Ramos (cell line): ENCODE results near the gene ATP9B.

Experiments used
- in situ Hi-C: fragments of 300-500 bp; cut with MboI; formaldehyde crosslinking; loops from one replicate; pipeline ENCODE4 v1.14.3; 2022; ENCODE audit warnings: low sequenced_read_pairs; ENCODE audit not compliant: unreplicated experiment

Gene ATP9B

GRCh38 chr18:79068937-79069716 is at the start of gene ATP9B:
TSS of gene ATP9B (plus strand) at chr18:79069394. CDS start at chr18:79069411, 17 bp downstream.
- in situ Hi-C loops: no loop called here

DNA sequence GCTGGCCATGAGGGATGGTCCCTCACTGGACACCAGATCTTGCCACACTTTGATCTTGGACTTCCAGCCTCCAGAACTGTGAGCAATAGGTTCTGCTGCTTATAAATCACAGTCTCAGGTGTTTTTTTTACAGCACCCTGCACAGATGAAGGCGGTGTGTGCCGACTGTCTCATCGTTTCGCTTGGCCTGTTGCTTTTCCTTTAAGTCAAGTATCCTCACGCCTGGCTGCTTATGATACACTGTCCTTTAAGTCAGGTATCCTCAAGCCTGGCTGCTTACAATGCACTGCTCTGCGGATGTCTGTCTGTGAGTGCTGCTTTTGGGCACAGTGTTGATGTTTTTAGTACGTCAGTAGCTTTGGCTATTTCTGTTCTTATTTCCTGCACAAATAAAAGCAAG is 49.3 kb upstream of the ATP9B start:
- in situ Hi-C loops: no loop called here

GRCh38 chr18:79022603-79023002 is 46.6 kb upstream of the ATP9B start:
- in situ Hi-C loops: no loop called here

- in situ Hi-C loops: no loop called here
Measured at GRCh38 chr18:79026491-79026890, 42.7 kb upstream of the ATP9B start.

DNA sequence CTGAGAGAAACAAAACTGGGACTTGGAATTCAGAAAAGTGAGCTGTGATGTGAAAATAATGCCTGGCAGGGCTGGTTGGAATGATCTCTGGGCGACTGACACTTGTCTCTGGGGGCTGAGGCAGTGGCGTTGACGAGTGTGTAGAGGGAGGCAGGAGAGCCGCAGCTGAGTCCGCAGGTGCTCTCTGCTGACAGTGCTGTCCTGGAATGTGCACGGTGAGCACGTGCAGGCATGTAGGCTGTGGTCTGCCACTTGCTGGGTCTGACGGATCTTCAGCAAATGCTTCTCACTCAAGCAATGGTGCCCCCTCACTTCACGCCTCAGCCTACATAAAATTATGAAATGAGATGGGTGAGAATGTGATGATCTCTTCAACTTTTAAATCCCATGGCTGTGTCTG is 38.5 kb upstream of the ATP9B start:
- in situ Hi-C loops: no loop called here

DNA sequence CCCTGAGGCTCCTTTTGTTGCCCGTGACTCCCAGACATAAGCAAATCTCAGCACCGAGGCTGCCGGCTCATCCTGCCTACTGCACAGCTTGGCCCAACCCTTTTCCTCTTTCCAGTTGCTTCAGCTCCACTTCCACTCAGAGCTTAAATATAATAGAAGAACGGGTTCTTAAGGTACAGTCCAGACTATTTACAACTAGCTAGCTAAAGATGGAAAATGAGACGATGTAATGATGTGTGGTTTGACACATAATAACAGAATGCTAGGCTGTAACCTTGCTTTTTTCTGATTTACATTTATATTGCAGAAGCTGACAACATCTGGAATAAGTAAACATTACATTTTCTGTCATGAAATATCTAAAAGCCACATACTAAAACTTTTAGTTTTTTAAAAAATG is 26.9 kb upstream of the ATP9B start:
- in situ Hi-C loops: no loop called here

GRCh38 chr18:79043288-79043687 is 25.9 kb upstream of the ATP9B start:
- in situ Hi-C loops: no loop called here

DNA sequence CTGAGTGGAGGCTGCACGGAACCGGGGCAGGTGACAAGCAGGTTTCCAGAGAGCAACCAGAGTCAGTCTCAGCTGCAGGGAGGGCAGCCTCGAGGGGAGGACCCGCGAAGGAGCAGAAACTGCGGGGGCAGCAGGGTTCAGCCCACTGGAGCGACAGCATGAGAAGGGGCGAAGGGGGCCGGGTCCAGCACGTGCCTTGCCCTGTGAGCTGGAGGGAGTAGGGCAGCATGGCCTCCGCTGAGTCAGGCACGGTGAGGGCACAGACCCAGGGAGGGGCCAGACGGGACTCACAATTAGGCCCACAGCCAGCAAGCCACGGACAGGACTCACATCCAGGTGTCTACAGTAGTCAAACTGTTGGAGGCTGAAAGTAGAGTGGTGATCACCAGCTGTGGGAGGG is 22.7 kb upstream of the ATP9B start:
- in situ Hi-C loops: no loop called here

DNA sequence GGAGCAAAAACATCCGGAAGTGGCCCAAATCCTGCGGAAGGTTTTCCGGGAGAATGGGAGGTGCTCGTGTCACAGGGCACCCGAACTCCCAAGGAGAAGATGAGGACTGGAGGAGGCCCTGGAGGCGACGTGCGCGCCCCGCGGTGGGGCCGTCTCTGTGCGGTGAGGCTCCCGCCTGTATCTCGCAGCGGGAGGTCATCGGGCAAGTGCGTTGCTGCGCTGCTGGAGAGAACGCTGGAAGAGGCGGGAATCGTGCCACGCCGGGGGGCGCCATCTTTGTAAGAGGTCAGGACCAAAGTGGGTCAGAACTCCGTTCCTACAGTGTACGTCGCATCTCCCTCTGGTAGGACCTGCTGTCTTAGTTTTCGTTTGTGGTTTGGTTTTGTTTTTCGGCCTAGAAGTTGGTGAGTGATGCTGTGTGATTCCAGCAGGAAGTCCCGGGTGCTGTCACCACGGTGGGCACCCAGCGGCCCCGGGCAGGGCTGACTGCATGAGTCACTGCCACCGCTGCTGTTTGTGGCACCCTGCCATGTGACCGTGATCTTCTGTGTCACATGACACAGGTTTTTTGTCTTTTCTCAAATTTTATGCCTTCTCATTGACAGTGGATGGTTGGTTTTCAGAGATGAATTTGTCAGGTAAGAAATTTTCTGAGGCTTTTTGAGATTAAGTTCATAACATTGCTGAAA is 21.5 kb upstream of the ATP9B start:
- in situ Hi-C loops: no loop called here

GRCh38 chr18:79048245-79048632 is 21.0 kb upstream of the ATP9B start:
- in situ Hi-C loops: no loop called here

DNA sequence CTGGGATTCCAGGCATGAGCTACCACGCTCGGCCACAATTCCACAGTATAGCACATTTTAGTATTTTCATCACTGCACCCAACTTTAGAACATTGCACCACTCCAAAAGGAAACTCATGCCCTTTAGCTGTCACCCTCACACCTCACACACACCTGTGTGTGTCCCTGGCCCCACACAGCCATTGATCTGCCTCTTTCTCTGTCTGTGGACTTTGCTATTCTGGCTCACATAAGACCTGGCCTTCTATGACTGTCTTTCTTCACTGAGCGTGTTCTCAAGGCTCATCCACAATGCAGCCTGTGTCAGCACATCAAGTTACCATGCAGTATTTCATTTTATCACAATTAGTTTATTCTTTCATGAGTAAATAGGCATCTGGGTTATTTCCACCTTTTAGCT is 19.7 kb upstream of the ATP9B start:
- in situ Hi-C loops: no loop called here

- in situ Hi-C loops: no loop called here
Measured at GRCh38 chr18:79050005-79050404, 19.2 kb upstream of the ATP9B start.

- in situ Hi-C loops: no loop called here
Measured at GRCh38 chr18:79056827-79057367, 12.3 kb upstream of the ATP9B start.

- in situ Hi-C loops: no loop called here
Measured at GRCh38 chr18:79058007-79058406, 11.2 kb upstream of the ATP9B start.

DNA sequence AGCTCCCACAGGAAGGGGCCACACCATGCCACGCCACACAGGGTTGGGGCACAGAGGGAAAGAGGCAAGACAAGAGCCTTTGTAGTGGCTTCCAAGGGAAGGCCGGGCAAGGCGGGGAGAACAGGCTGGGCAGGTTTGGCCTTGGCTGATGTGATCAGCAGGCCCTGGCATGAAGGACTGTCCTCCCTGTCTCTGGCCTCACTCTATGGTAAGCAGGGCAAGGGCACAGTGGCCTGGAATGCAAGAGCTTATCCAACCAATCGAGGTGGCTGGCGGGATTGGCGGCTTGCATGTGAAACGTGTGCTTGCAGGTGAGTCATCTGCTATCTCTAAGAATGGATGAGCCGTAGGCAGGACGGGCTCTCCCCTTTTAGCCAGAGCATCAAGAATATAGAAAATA is 6.4 kb upstream of the ATP9B start:
- in situ Hi-C loops: no loop called here

DNA sequence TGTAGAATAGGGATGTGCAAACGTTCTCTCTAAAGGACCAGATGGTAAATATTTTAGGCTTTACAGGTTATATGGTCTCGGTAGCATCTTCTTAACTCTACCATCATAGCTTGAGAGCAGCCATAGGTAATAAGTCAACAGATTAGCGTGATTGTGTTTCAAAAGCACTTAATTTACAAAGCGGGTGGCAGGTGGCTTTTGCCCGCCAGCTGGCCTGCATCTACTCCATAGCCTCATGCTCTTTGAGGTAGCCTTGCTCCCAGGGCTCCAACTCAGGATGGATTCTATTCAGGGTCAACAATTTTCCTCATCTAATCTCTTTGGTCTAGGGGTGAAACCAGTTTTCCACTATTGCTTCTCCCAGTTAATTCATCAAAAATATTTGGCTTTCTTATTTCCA is 5.0 kb upstream of the ATP9B start:
- in situ Hi-C loops: no loop called here

DNA sequence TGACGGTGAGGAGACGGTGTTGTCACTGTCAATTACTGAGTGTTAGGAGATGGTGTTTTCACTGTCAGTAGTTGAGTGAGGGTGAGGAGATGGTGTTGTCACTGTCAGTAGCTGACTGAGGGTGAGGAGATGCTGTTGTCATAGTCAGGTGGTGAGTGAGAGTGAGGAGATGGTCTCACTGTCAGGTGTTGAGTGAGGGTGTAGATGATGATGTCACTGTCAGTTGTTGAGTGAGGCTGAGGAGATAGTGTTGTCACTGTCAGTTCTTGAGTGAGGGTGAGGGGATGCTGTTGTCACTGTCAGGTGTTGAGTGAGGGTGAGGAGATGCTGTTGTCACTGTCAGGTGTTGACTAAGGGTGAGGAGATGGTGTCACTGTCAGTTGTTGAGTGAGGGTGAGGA is 3.4 kb upstream of the ATP9B start:
- in situ Hi-C loops: no loop called here

GRCh38 chr18:79067611-79068010 is 1.6 kb upstream of the ATP9B start:
- in situ Hi-C loops: no loop called here

GRCh38 chr18:79068341-79068936 is 755 bp upstream of the ATP9B start:
- in situ Hi-C loops: no loop called here

DNA sequence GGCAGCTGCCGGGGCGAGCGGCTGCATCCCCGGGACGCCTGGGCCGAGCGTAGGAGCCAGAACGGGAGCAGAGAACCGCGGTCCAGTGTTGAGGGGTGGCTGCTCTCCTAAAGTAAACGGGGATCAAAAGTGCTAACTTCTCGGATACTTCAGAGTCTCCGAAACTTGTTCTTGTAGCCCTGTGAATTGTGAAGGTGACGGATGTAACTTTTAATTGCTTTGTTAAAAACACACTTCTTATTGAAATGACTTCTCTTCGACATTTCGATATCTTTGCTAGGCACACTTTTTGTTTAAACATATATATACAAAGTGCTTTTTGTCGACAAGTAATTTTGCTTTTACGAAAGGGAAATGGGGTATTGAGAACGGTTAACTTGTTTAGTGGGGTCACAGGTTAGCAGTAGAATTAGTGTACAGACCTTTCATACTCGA is 540 bp downstream of the ATP9B start:
- in situ Hi-C loops: no loop called here

DNA sequence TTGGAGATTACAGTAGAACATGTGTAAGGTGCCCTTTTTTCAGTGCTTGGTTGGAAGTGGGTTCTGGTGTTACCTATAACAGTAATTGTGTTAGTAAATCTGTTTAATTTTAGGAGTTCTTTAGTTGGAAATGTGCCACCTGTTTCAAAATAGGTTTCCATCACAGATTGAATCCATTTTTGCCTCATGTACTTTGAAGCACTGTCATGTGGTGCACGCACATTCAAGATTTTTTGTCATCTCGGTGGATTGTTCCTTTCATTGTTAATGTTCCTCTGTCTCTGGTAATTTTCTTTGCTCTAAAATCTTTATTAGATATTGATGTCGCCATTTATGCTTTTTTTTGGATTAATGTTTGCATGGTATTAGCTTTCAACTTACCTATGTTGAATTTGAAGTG is 1.3 kb downstream of the ATP9B start:
- in situ Hi-C loops: no loop called here
